Stomach (tissue), 4 donors: ENCODE results near the gene TLE6.

Source experiments
- POLR2A ChIP-seq, 4 donors: fragments of 450-650 bp; IDR thresholded peaks; one replicate each; pipeline ENCODE4 v1.6.1; 2016; ENCODE audit warnings: antibody characterized with exemption in 4 of 4, control low read depth in 2 of 4, mild to moderate bottlenecking in 1 of 4, moderate library complexity in 1 of 4
- TF ChIP-seq, protein P1 (sequence below), 7 experiments: fragments of 450-650 bp in 4 of 7; fragments of 200-600 bp in 3 of 7; sonication (generic) in 3 of 7; IDR thresholded peaks; one replicate each; pipeline ENCODE4 v1.5.1; 2016 to 2019; ENCODE audit warnings: antibody characterized with exemption in 7 of 7, control low read depth in 2 of 7, mild to moderate bottlenecking in 1 of 7

DNA sequence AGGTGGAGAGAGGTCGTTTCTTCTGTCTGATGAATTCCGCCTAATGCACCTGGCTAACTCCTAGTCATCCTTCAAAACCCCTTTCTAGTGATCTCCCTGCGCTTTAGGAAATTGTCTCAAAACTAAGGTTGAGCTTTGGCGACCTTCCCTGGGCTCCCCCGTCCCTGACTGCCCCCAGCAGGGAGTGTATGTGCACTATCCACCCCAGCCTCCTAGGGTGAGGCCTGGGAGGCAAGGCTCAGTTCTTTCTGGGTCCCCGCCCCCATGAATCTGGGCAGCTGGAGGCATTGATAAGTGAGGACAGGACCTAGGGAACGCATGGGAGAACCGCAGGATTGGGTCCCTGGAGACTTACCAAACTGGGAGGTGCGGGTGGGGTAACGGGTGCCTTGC lies 378 bp downstream of the TLE6 start:
- TF ChIP-seq POLR2A (IDR thresholded peaks at IDR 0.05), result no peak
- TF ChIP-seq, protein P1, sequence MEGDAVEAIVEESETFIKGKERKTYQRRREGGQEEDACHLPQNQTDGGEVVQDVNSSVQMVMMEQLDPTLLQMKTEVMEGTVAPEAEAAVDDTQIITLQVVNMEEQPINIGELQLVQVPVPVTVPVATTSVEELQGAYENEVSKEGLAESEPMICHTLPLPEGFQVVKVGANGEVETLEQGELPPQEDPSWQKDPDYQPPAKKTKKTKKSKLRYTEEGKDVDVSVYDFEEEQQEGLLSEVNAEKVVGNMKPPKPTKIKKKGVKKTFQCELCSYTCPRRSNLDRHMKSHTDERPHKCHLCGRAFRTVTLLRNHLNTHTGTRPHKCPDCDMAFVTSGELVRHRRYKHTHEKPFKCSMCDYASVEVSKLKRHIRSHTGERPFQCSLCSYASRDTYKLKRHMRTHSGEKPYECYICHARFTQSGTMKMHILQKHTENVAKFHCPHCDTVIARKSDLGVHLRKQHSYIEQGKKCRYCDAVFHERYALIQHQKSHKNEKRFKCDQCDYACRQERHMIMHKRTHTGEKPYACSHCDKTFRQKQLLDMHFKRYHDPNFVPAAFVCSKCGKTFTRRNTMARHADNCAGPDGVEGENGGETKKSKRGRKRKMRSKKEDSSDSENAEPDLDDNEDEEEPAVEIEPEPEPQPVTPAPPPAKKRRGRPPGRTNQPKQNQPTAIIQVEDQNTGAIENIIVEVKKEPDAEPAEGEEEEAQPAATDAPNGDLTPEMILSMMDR (IDR thresholded peaks at IDR 0.05), result no peak
